ENCODE data around the gene ACYP1. TPM values are rescaled to one million over a fixed set of nuclear protein-coding genes. Genes with fewer than 3 reads are reported as not detected.
"Not testable (repeated sequence)": the region's sequence is repeated elsewhere in the genome, so short reads cannot be mapped to it uniquely, and the experiment has no call there.

ACYP1 gene
- polyA plus RNA-seq, 4 donors, result 25.6 to 38.1 (median 29.1) TPM

GRCh38 chr14:75069121-75069810 lies 5.4 kb upstream of the ACYP1 start, which contains the start of gene ZC2HC1C:
Gene ZC2HC1C, plus strand, starts transcription at chr14:75069641. Its CDS starts 933 bp downstream, at chr14:75070574.
- DNase-seq (ENCODE audit: low read depth in 4 of 4, low spot score in 3 of 4), result peak; percentile 81 to 87 (median 86)

- DNase-seq (ENCODE audit: low read depth in 4 of 4, low spot score in 3 of 4), result peak in 1 of 4 donors; percentile 29
Measured at GRCh38 chr14:75068294-75069120, 4.7 kb upstream of the ACYP1 start.

GRCh38 chr14:75067765-75068164 lies 3.9 kb upstream of the ACYP1 start:
- not testable (repeated sequence) for DNase-seq (ENCODE audit: low read depth in 4 of 4, low spot score in 3 of 4)

GRCh38 chr14:75067212-75067611 lies 3.4 kb upstream of the ACYP1 start:
- DNase-seq (ENCODE audit: low read depth in 4 of 4, low spot score in 3 of 4), result no peak

- DNase-seq (ENCODE audit: low read depth in 4 of 4, low spot score in 3 of 4), result no peak
Measured at GRCh38 chr14:75066691-75067090, 2.9 kb upstream of the ACYP1 start.

- DNase-seq (ENCODE audit: low read depth in 4 of 4, low spot score in 3 of 4), result no peak
Measured at GRCh38 chr14:75064205-75064567, 362 bp upstream of the ACYP1 start.

GRCh38 chr14:75063013-75063412 lies 811 bp downstream of the ACYP1 start:
- no peak for DNase-seq (ENCODE audit: low read depth in 4 of 4, low spot score in 3 of 4)

- no peak for DNase-seq (ENCODE audit: low read depth in 4 of 4, low spot score in 3 of 4)
Measured at GRCh38 chr14:75060420-75060819, 3.4 kb downstream of the ACYP1 start.

GRCh38 chr14:75059642-75060041 lies 4.2 kb downstream of the ACYP1 start:
- no peak for DNase-seq (ENCODE audit: low read depth in 4 of 4, low spot score in 3 of 4)

- no peak for DNase-seq (ENCODE audit: low read depth in 4 of 4, low spot score in 3 of 4)
Measured at GRCh38 chr14:75054421-75054820, 9.4 kb downstream of the ACYP1 start.

GRCh38 chr14:75053396-75054291 lies 10.2 kb downstream of the ACYP1 start:
- DNase-seq (ENCODE audit: low read depth in 4 of 4, low spot score in 3 of 4), result no peak

GRCh38 chr14:75051556-75051899 lies 12.3 kb downstream of the ACYP1 start:
- DNase-seq (ENCODE audit: low read depth in 4 of 4, low spot score in 3 of 4), result no peak

- DNase-seq (ENCODE audit: low read depth in 4 of 4, low spot score in 3 of 4), result peak; percentile 80 to 93 (median 82)
Measured at GRCh38 chr14:75050852-75051555, 12.8 kb downstream of the ACYP1 start, which contains the start of gene MLH3. Gene MLH3, minus strand, starts transcription at chr14:75051467. Its CDS starts 1,812 bp downstream, at chr14:75049655.

- DNase-seq (ENCODE audit: low read depth in 4 of 4, low spot score in 3 of 4), result no peak
Measured at GRCh38 chr14:75049731-75050201, 14.1 kb downstream of the ACYP1 start.

- no peak for DNase-seq (ENCODE audit: low read depth in 4 of 4, low spot score in 3 of 4)
Measured at GRCh38 chr14:75049136-75049535, 14.7 kb downstream of the ACYP1 start.

- DNase-seq (ENCODE audit: low read depth in 4 of 4, low spot score in 3 of 4), result no peak
Measured at GRCh38 chr14:75048101-75048500, 15.7 kb downstream of the ACYP1 start.

- no peak for DNase-seq (ENCODE audit: low read depth in 4 of 4, low spot score in 3 of 4)
Measured at GRCh38 chr14:75047506-75047905, 16.3 kb downstream of the ACYP1 start.

GRCh38 chr14:75046899-75047298 lies 16.9 kb downstream of the ACYP1 start:
- no peak for DNase-seq (ENCODE audit: low read depth in 4 of 4, low spot score in 3 of 4)

GRCh38 chr14:75046275-75046674 lies 17.5 kb downstream of the ACYP1 start:
- no peak for DNase-seq (ENCODE audit: low read depth in 4 of 4, low spot score in 3 of 4)

GRCh38 chr14:75044752-75045151 lies 19.1 kb downstream of the ACYP1 start:
- no peak for DNase-seq (ENCODE audit: low read depth in 4 of 4, low spot score in 3 of 4)
